ENCODE data around the gene FZR1.

DNA sequence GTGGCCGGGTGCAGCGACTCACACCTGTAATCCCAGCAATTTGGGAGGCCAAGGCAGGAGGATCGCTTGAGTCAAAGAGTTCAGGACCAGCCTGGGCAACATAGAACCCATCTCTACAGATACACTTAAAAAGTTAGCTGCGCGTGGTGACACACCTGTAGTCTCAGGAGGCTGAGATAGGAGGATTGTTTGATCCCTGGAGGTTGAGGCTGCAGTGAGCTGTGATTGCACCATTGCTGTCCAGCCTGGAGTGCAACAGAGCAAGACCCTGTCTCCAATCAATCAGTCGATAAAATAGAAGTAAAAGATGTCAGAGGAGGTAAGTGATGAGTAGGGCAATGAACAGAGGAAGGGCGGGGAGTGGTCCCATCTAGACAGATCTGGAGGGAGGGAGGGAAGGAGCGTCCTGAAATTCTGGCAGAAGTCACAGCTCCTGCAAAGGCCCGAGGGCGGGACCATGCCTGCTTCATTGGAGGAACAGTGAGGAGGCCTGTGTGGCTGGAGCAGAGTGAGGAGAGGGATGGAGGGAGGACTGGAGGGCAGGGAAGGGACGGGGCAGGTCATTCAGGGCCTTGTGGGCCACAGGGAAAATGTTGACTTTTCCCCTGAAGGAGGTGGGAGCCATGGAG, 35.5 kb upstream of the FZR1 start:
- TF ChIP-seq RAD21 (IDR thresholded peaks at IDR 0.05; ENCODE audit: low read length): no peak
- no peak for TF ChIP-seq MAFK (IDR thresholded peaks at IDR 0.05; ENCODE audit: low read depth, low read length)
- no peak for TF ChIP-seq CTCF (conservative IDR thresholded peaks at IDR 0.05; ENCODE audit: low read depth, low read length)
- TF ChIP-seq POLR2A (IDR thresholded peaks at IDR 0.05; ENCODE audit: low read depth, low read length): no peak
- TF ChIP-seq SMC3 (IDR thresholded peaks at IDR 0.05; ENCODE audit: low read depth, low read length): no peak
- no peak for TF ChIP-seq ELK1 (IDR thresholded peaks at IDR 0.05; ENCODE audit: borderline replicate concordance, low read depth, low read length)
- no peak for TF ChIP-seq RFX5 (IDR thresholded peaks at IDR 0.05; ENCODE audit: low read depth, low read length)
- TF ChIP-seq, protein P1, sequence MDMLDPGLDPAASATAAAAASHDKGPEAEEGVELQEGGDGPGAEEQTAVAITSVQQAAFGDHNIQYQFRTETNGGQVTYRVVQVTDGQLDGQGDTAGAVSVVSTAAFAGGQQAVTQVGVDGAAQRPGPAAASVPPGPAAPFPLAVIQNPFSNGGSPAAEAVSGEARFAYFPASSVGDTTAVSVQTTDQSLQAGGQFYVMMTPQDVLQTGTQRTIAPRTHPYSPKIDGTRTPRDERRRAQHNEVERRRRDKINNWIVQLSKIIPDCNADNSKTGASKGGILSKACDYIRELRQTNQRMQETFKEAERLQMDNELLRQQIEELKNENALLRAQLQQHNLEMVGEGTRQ (IDR thresholded peaks at IDR 0.05; ENCODE audit: low read depth, low read length): no peak
- TF ChIP-seq RCOR1 (IDR thresholded peaks at IDR 0.05; ENCODE audit: insufficient replicate concordance, low read length): no peak
- TF ChIP-seq MAZ (IDR thresholded peaks at IDR 0.05; ENCODE audit: borderline replicate concordance, low read depth, low read length): no peak
- TF ChIP-seq MXI1 (IDR thresholded peaks at IDR 0.05; ENCODE audit: borderline replicate concordance, low read depth, low read length): no peak
- TF ChIP-seq CHD1 (IDR thresholded peaks at IDR 0.05; ENCODE audit: low read depth, low read length): no peak
- TF ChIP-seq CEBPB (IDR thresholded peaks at IDR 0.05; ENCODE audit: low read depth, low read length): no peak

Measured in IMR-90 (cell line).